ENCODE measurements around the gene C2orf42. TPM values are rescaled to one million over a fixed set of nuclear protein-coding genes. Genes with fewer than 3 reads are reported as not detected.

The C2orf42 gene
- total RNA-seq, 1 donor from 2014 or later, result 8.1 TPM

DNA sequence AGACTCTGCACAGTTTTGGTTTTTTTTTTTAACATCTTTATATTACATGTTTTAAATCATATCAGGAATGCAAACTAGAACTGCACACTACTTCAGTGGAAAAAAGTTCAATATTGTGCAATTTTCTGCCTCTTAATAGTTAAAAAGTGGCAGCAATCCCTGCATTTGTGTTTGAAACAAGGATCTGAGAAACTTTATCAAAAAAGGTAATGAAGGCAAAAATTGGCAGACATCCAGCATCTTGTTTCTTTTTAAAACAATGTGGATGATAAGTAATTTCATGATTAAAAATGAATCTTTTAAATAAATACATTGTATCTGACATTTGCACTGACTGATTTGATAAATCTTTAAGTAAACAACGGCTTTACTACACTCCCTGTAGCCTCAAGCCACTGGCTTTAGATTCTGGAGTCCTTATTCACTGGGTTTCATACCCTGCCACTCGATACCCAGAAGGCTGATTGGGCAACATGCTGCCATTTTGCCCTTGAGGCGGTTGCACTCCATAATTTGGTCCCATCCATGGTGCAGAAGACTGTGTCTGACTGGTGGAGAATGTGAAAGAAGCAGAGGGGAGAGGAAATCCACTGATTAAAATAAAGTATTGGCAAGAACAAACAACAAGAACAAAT lies 21.6 kb upstream of the C2orf42 start:
- no peak for DNase-seq (ENCODE audit: low read depth)
- H3K4me3 ChIP-seq (ENCODE audit: low read depth, low read length), result no peak overlapping the region
- TF ChIP-seq, protein P1, sequence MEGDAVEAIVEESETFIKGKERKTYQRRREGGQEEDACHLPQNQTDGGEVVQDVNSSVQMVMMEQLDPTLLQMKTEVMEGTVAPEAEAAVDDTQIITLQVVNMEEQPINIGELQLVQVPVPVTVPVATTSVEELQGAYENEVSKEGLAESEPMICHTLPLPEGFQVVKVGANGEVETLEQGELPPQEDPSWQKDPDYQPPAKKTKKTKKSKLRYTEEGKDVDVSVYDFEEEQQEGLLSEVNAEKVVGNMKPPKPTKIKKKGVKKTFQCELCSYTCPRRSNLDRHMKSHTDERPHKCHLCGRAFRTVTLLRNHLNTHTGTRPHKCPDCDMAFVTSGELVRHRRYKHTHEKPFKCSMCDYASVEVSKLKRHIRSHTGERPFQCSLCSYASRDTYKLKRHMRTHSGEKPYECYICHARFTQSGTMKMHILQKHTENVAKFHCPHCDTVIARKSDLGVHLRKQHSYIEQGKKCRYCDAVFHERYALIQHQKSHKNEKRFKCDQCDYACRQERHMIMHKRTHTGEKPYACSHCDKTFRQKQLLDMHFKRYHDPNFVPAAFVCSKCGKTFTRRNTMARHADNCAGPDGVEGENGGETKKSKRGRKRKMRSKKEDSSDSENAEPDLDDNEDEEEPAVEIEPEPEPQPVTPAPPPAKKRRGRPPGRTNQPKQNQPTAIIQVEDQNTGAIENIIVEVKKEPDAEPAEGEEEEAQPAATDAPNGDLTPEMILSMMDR (conservative IDR thresholded peaks at IDR 0.05; ENCODE audit: low read depth, low read length), result no peak

DNA sequence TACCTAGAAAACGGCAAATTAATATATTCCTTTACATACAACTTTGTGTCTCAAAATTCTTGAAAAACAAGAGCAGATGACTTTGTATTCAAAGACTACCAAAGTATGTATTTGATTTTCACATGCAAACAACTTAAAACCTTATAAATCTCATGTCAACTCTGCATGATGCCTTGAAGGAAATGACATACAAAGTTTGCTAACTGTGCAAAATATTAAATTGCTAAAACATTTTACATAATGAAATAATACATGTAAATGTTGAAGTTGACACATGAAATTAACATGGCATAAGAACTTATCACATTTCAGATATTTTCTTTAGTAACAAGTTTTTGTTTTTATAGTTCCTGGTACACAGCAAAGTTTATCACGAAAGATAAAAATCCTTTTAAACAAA lies 20.8 kb upstream of the C2orf42 start:
- TF ChIP-seq, protein P1 (conservative IDR thresholded peaks at IDR 0.05; ENCODE audit: low read depth, low read length), result no peak
- H3K4me3 ChIP-seq (ENCODE audit: low read depth, low read length), result no peak overlapping the region
- no peak for DNase-seq (ENCODE audit: low read depth)

DNA sequence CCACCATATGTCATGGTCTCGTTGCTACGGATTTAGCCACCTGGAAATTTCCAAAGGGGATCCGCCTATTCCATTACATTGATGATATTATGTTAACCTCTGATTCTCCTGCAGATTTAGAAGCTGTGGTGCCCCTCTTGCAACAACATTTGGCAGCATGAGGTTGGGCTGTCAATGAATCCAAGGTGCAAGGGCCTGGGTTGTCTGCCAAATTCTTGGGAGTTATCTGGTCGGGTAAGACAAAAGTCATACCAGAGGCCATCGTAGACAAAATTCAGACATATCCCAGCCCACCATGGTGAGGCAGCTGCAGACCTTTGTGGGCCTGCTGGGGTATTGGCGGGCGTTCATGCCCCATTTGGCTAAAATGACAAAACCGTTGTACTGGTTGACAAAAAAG lies 13.6 kb upstream of the C2orf42 start:
- no peak for DNase-seq (ENCODE audit: low read depth)
- TF ChIP-seq, protein P1 (conservative IDR thresholded peaks at IDR 0.05; ENCODE audit: low read depth, low read length), result no peak
- no peak overlapping the region for H3K4me3 ChIP-seq (ENCODE audit: low read depth, low read length)

DNA sequence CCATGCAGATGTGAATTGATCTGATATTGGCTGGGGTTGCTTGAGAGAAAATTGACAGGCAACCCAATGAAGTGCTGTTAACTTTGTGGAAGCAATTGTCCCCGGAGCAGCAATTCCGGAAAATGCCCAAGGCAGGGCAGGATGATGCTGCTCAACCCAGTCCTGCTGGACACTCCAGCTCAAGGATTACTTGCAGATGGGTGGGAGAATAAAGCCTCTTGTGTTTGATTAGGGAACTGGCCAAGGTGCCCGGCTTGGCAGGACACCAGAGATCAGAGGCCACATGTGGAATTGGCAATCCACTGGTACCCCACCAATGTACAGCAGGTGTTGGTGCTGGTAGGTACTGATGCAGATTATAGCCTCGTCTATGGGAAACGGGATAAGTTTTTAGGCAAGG lies 12.3 kb upstream of the C2orf42 start:
- DNase-seq (ENCODE audit: low read depth), result no peak
- no peak overlapping the region for H3K4me3 ChIP-seq (ENCODE audit: low read depth, low read length)
- TF ChIP-seq, protein P1 (conservative IDR thresholded peaks at IDR 0.05; ENCODE audit: low read depth, low read length), result no peak

- H3K4me3 ChIP-seq (ENCODE audit: low read depth, low read length), result no peak overlapping the region
- TF ChIP-seq, protein P1 (conservative IDR thresholded peaks at IDR 0.05; ENCODE audit: low read depth, low read length), result no peak
- DNase-seq (ENCODE audit: low read depth), result no peak
These were observed 11.5 kb upstream of the C2orf42 start for GRCh38 chr2:70202236-70202806.

DNA sequence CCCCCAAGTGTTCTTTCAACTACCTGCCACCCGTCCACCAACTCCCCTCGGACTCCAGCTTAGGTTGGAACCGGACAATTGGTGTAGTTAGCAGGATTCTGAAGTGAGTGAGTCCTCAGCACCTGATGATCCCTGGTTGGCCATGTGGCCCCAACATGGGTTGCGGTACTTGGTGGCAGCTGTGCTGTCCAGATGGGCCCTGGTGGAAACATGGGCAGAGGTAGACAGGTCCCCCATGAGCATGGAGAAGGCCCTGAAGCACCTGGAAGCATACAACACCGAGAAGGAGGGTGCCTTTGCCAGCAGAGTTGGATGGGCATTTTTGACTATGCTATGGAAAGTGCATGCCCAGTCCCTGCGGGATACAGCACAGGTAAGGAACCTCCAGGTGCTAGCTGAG lies 11.0 kb upstream of the C2orf42 start:
- no peak for DNase-seq (ENCODE audit: low read depth)
- H3K4me3 ChIP-seq (ENCODE audit: low read depth, low read length), result no peak overlapping the region
- TF ChIP-seq, protein P1 (conservative IDR thresholded peaks at IDR 0.05; ENCODE audit: low read depth, low read length), result no peak

- H3K4me3 ChIP-seq (ENCODE audit: low read depth, low read length), result no peak overlapping the region
- no peak for DNase-seq (ENCODE audit: low read depth)
- TF ChIP-seq, protein P1 (conservative IDR thresholded peaks at IDR 0.05; ENCODE audit: low read depth, low read length), result no peak
These were observed 10.5 kb upstream of the C2orf42 start for GRCh38 chr2:70201225-70201768.

Data from epithelial cell of proximal tubule (primary cell).